Left lung (tissue), 10 donors: ENCODE data around the gene PIF1. TPM values are rescaled to one million over a fixed set of nuclear protein-coding genes. Genes with fewer than 3 reads are reported as not detected.

ENCODE experiments used
- ATAC-seq: fragments of 200-7000 bp; cut with Tn5 transposase; one replicate; pipeline ENCODE4 v1.9.1; 2020; ENCODE audit warnings: moderate library complexity
- DNase-seq, 4 donors: peaks; one replicate each; pipeline ENCODE4 v3.0.0-alpha.2; 2013 to 2020
- H3K27ac ChIP-seq, 2 donors: fragments of 200-600 bp; sonication (generic) in 1 of 2; one replicate each; pipeline versions ENCODE4 v1.5.0 to v1.8.0; 2020 to 2021
- H3K27me3 ChIP-seq, 2 donors: fragments of 200-600 bp; sonication (generic) in 1 of 2; one replicate each; pipeline versions ENCODE4 v1.5.0 to v1.8.0; 2020 to 2021
- H3K36me3 ChIP-seq, 2 donors: fragments of 200-600 bp; sonication (generic) in 1 of 2; one replicate each; pipeline versions ENCODE4 v1.5.0 to v1.8.0; 2020 to 2021
- H3K4me1 ChIP-seq, 2 donors: fragments of 200-600 bp; one replicate each; pipeline ENCODE4 v1.8.0; 2021
- H3K4me3 ChIP-seq, 2 donors: fragments of 200-600 bp; sonication (generic) in 1 of 2; one replicate each; pipeline versions ENCODE4 v1.5.0 to v1.8.0; 2020 to 2021; ENCODE audit warnings: mild to moderate bottlenecking in 1 of 2
- H3K9me3 ChIP-seq, 2 donors: fragments of 200-600 bp; sonication (generic) in 1 of 2; one replicate each; pipeline versions ENCODE4 v1.5.0 to v1.8.0; 2020 to 2021
- intact Hi-C, 2 donors: fragments of 100-400 bp; cut with DNase I; formaldehyde crosslinking; loops; one replicate each; pipeline versions ENCODE4 v1.11.2 to v1.14.2; 2022
- polyA plus RNA-seq, 6 donors: library from polyadenylated mRNA; unstranded; fragments of 120-200 nt; gene quantifications; one replicate each; pipeline ENCODE4 v1.2.1, GENCODE V29; 2013; ENCODE audit not compliant: insufficient read length in 6 of 6
- total RNA-seq, 2 donors: library from RNA; stranded (reverse); fragmentation: NEBNext Ultra II Directional; extraction: Animal tissue kit (Norgen Biotek cat#: 25700); gene quantifications; one replicate each; pipeline ENCODE4 v1.2.1, GENCODE V29; 2021
- TF ChIP-seq, protein P1 (sequence below), 2 donors: fragments of 200-600 bp; sonication (generic) in 1 of 2; IDR thresholded peaks; one replicate each; pipeline versions ENCODE4 v1.5.0 to v1.8.0; 2021; ENCODE audit warnings: antibody characterized with exemption in 2 of 2
- donor health status: DM: no; HTN: yes; CAD: no.
- donor health status: DM: no; HTN: no; CAD: no.

Gene PIF1
- total and polyA plus RNA-seq, 8 donors: 1.6 to 17.7 (median 10.8) TPM

DNA sequence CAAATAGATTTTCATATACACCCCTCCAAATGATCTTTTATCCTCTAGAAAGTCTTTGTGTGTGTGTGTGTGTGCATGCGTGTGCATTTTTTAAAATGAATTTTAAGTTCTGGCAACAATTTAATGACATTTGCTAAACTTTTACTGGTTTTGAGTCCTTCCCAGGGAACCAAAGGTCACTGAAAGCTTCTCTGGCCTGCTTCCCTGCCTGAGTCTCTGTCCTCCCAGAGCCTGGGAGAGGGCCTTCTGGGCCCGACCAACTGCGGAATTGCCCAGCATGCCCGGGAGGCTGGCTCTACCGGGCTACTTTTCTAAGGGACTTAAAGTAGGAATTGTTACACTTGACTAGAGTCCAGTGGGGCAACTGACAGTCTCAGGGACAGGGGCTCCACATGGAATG is 42.7 kb downstream of the PIF1 start:
- TF ChIP-seq, protein P1, sequence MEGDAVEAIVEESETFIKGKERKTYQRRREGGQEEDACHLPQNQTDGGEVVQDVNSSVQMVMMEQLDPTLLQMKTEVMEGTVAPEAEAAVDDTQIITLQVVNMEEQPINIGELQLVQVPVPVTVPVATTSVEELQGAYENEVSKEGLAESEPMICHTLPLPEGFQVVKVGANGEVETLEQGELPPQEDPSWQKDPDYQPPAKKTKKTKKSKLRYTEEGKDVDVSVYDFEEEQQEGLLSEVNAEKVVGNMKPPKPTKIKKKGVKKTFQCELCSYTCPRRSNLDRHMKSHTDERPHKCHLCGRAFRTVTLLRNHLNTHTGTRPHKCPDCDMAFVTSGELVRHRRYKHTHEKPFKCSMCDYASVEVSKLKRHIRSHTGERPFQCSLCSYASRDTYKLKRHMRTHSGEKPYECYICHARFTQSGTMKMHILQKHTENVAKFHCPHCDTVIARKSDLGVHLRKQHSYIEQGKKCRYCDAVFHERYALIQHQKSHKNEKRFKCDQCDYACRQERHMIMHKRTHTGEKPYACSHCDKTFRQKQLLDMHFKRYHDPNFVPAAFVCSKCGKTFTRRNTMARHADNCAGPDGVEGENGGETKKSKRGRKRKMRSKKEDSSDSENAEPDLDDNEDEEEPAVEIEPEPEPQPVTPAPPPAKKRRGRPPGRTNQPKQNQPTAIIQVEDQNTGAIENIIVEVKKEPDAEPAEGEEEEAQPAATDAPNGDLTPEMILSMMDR (IDR thresholded peaks at IDR 0.05): no peak
- no peak for DNase-seq
- H3K4me1 ChIP-seq: no peaks in the 10 kb centered on the region
- no peaks in the 10 kb centered on the region for H3K36me3 ChIP-seq
- no peak overlapping the region for H3K27ac ChIP-seq
- intact Hi-C loops: no loop called here
- peaks cover 0 to under 1% of the 10 kb centered on the region in 2 donors for H3K27me3 ChIP-seq
- H3K9me3 ChIP-seq: no peaks in the 10 kb centered on the region
- no peak for ATAC-seq
- H3K4me3 ChIP-seq: no peak overlapping the region

GRCh38 chr15:64781299-64781698 is 44.1 kb downstream of the PIF1 start:
- H3K27ac ChIP-seq: no peak overlapping the region
- DNase-seq (no peak), ATAC-seq (no peak)
- intact Hi-C loops: no loop called here
- H3K36me3 ChIP-seq: no peaks in the 10 kb centered on the region
- no peak overlapping the region for H3K4me3 ChIP-seq
- TF ChIP-seq, protein P1 (IDR thresholded peaks at IDR 0.05): no peak
- H3K4me1 ChIP-seq: peaks cover under 1 to 3% of the 10 kb centered on the region in 2 donors
- no peaks in the 10 kb centered on the region for H3K9me3 ChIP-seq
- peaks cover 0 to 15% of the 10 kb centered on the region in 2 donors for H3K27me3 ChIP-seq

DNA sequence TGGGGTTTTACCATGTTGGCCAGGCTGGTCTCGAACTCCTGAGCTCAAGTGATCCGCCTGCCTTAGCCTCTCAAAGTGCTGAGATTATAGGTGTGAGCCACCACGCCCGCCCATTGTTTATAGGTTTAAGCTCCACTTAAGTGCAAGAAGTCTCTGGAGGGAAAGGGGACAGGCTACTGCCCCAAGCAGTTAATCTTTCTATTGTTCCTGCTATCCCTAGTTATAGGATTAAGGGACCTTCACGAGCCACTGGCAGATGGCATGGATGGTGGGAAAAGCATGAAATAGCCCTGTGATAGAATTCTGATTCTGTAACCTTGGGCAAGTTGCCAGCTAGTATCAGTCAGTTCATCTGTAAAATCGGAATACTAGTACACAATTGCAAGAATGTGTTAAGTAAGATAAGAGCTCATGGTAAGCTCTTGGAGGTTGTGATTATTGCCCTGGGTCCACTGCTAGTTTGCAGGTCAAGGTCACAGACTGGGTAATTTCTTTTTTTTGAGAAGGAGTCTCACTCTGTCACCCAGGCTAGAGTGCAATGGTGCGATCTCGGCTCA is 44.8 kb downstream of the PIF1 start:
- H3K27ac ChIP-seq: no peak overlapping the region
- no peak for DNase-seq
- peaks cover 0 to 21% of the 10 kb centered on the region in 2 donors for H3K27me3 ChIP-seq
- no peak overlapping the region for H3K4me3 ChIP-seq
- TF ChIP-seq, protein P1 (IDR thresholded peaks at IDR 0.05): no peak
- intact Hi-C loops: no loop called here
- H3K4me1 ChIP-seq: peaks cover 7% of the 10 kb centered on the region in 2 donors
- H3K36me3 ChIP-seq: no peaks in the 10 kb centered on the region
- H3K9me3 ChIP-seq: no peaks in the 10 kb centered on the region
- ATAC-seq: no peak

GRCh38 chr15:64779630-64780029 is 45.8 kb downstream of the PIF1 start:
- DNase-seq (no peak), ATAC-seq (no peak)
- Histone ChIP-seq H3K9me3 (no peaks in the 10 kb centered on the region), H3K27ac (no peak overlapping the region), H3K27me3 (peaks cover 0 to 30% of the 10 kb centered on the region in 2 donors), H3K4me3 (no peak overlapping the region), H3K4me1 (peaks cover 7 to 13% of the 10 kb centered on the region in 2 donors), H3K36me3 (no peaks in the 10 kb centered on the region)
- intact Hi-C loops: no loop called here
- TF ChIP-seq, protein P1 (IDR thresholded peaks at IDR 0.05): no peak

GRCh38 chr15:64779024-64779423 is 46.4 kb downstream of the PIF1 start:
- Histone ChIP-seq H3K4me1 (peaks cover 7 to 15% of the 10 kb centered on the region in 2 donors), H3K4me3 (no peak overlapping the region), H3K36me3 (no peaks in the 10 kb centered on the region), H3K9me3 (no peaks in the 10 kb centered on the region), H3K27ac (no peak overlapping the region), H3K27me3 (peaks cover 0 to 36% of the 10 kb centered on the region in 2 donors)
- DNase-seq (no peak), ATAC-seq (no peak)
- TF ChIP-seq, protein P1 (IDR thresholded peaks at IDR 0.05): no peak
- intact Hi-C loops: no loop called here
